GM21515 (cell line): Measurements from ENCODE around the gene BLVRB.
"Not testable (repeated sequence)": the region's sequence is repeated elsewhere in the genome, so short reads cannot be mapped to it uniquely, and the experiment has no call there.

Experiments used
- ATAC-seq: cut with Tn5 transposase; IDR thresholded peaks from one replicate; pipeline ENCODE4 v1.9.1; 2021; ENCODE audit not compliant: unreplicated experiment

BLVRB gene

DNA sequence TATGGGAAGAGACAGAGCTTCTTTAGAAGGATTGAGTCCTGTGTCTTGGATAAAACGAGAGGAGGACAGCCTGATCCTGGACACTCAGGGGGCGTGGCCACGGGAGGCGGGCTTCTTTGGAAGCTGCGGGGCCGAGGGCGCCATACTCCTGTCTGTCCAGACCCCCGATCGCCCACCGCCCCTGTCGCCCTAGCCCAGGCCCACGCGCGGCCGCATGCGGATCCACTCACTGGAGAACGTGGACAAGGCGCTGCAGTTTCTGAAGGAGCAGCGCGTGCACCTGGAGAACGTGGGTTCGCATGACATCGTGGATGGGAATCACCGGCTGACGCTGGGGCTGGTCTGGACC is 24.3 kb upstream of the BLVRB start:
- no peak for ATAC-seq

DNA sequence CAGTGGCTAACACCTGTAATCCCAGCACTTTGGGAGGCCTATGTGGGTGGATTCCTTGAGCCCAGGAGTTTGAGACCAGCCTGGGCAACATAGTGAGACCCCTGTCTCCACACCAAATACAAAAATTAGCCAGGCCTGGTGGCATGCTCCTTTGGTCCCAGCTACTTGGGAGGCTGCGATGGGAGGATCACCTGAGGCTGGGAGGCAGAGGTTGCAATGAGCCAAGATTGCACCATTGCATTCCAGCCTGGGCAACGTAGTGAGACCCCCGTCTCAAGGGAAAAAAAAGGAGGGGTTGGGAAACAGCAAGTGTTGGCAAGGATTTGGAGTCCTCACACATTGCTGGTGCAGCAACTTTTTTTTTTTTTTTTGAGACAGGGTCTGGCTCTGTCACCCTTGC is 20.5 kb upstream of the BLVRB start:
- ATAC-seq = no peak

DNA sequence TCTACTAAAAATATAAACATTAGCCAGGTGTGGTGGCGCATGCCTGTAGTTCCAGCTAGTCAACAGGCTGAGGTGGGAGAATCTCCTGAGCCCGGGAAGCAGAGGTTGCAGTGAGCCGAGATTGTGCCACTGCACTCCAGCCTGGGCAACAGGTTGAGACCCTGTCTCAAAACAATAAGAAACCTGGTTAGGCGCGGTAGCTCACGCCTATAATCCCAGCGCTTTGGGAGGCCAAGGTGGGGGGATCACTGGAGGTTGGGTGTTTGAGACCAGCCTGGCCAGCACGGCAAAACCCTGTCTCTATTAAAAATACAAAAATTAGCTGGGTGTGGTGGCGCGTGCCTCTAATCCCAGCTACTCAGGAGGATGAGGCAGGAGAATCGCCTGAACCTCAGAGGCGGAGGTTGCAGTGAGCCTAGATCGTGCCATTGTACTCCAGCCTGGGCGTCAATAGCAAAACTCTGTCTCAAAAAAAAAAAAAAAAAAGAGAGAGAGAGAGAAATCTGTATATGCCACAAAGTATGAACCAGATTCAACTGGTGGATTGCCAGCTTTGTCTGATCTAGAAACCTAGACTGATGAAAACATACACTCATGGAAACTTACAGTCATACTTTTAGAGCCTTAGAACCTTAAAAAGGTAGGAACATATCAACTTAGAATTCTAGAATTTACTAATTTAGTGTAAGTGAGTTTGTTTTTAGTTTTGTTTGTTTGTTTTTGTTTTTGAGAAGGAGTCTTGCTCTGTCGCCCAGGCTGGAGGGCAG is 10.5 kb upstream of the BLVRB start:
- not testable (repeated sequence) for ATAC-seq

GRCh38 chr19:40474737-40475136 is 9.2 kb upstream of the BLVRB start:
- ATAC-seq = no peak

DNA sequence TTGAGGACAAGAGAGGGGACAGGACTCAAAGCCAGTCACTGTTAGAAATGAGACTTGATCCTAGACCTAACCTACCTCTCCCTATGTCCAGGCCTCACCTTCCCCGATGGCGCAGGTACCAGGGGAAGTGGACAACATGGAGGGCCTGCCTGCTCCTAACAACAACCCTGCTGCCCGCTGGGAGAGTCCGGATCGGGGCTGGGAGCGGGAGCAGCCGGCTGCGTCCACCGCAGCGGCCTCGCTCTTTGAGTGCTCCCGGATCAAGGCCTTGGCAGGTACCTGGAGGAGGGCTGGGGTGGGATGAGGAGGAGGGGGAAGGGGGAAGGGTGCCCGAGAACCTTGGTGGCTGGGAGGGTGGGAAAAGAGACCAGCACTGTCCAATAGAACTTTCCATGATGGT is 7.0 kb upstream of the BLVRB start:
- no peak for ATAC-seq

- ATAC-seq = no peak
Observed at GRCh38 chr19:40471111-40471510, 5.6 kb upstream of the BLVRB start.

- ATAC-seq = no peak
Observed at GRCh38 chr19:40469011-40469410, 3.5 kb upstream of the BLVRB start.

DNA sequence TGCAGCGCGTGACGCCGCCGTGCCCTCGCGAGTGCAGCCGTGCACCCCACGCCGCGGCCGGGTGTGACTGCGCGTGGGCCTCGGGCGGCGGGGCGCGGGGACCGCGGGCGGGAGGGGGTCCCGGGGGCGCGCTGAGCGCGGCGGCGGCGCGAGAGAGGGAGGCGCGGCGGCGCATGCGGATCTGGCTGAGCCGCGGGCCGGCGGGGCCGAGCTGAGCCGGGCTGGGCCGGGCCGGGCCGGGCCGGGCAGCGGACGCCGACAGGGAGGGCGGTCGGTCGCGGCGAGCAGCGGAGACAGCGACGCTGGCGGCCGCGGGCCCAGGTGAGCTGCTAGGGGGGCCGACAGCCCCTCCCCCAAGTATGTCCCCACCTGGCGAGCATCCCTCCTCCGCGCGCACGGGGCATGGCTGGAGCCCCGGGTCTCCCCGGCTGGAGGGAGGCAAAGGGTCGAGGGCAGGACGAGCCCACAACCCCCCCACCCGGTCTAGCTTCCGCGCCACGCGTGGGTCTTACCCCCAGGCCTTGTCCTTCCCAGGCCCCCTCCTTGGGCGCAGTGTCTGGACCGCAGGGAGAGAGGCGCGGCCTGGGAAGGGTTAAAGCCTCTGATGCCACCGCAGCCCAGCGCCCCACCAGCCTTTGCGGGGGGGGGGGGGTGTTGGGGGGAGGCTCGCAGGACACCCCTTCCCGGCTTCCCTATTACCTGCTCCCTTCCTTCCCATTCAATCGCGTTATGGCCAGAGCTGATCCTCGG is 1.6 kb upstream of the BLVRB start, which contains the start of gene SPTBN4:
SPTBN4 (plus strand) TSS at position 17 of the 750 bp plus-strand sequence. CDS start 5,621 bp downstream, outside the sequence.
- ATAC-seq = no peak

- peak; percentile 24 for ATAC-seq
Observed at GRCh38 chr19:40466219-40466984, 857 bp upstream of the BLVRB start.

GRCh38 chr19:40465025-40465556 is 454 bp downstream of the BLVRB start:
- no peak for ATAC-seq

DNA sequence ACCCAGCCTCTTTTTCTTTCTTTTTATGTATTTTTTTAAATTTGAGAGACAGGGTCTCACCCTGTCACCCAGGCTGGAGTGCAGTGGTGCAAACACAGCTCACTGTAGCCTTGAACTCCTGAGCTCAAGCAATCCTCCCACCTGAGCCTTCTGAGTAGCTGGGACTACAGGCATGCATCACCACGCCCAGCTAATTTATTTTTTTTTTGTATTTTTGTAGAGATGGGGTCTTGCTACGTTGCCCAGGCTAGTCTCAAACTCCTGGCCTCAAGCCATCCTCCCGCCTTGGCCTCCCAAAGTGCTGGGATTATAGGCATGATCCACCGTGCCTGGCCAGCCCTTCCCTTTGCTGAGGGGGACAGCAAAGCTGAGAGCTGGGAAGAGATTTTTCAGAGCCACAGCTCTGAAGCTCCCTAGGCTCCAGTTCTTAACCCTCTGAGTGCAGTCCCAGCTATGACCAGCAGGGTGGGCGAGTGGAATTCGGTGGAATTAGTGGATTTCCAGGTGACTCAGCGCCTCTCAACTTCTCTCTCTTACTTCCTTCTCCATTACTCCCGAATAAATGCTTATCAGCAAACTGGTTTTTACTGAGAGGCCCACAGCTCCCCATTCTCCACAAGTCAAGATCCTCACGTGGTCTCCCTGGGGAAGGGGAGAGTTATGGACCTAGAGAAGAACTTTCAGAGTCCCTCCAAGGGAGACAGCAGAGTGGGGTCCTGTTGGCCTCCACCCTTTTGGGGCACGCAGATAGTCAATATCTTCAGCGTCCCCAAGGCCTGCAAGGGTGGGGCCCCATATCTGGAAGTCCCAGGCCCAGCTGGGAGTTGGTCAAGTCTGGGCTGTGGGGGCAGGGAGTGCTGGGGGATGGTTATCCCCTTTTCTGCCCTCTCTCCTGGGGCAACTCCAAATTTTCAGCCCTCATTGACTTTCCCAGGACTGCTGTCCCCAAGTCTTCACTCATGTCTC is 1.2 kb downstream of the BLVRB start:
- no peak for ATAC-seq

DNA sequence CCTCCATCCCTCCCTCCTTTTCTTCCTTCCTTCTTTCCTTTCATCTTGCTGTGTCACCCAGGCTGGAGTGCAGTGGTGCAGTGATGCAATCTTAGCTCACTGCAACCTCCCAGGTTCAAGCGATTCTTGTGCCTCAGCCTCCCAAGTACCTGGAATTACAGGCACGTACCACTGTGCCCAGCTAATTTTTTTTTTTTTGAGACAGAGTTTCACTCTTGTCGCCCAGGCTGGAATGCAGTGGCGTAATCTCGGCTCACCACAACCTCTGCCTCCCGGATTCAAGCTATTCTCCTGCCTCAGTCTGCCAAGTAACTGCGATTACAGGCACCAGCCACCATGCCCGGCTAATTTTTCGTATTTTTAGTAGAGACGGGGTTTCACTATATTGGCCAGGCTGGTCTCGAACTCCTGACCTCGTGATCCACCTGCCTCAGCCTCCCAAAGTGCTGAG is 1.9 kb downstream of the BLVRB start:
- ATAC-seq = not testable (repeated sequence)

DNA sequence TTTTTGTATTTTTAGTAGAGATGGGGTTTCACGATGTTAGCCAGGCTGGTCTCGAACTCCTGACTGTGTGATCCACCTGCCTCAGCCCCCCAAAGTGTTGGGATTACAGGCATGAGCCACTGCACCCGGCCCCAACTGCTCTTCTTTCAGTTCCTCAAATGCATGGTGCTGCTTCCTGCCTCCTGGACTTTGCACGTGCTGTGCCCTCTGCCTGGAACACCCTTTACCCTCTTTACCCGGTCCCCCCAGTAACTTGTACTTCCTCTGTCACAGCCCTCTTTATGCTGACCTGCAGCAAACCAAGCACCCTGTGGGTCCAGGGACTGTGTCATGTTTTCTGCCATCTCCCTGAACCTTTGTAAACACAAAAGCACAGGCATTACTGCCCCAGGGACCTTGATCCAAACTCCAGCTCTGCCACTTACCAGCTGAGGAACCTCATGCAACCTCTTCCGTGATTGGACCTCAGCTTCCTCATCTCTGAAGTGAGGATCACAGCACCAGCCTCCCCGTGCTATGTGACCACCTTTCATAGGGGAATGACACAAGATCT is 3.8 kb downstream of the BLVRB start:
- ATAC-seq = no peak

GRCh38 chr19:40460185-40460584 is 5.4 kb downstream of the BLVRB start:
- no peak for ATAC-seq

- ATAC-seq = no peak
Observed at GRCh38 chr19:40458597-40458974, 7.0 kb downstream of the BLVRB start.

DNA sequence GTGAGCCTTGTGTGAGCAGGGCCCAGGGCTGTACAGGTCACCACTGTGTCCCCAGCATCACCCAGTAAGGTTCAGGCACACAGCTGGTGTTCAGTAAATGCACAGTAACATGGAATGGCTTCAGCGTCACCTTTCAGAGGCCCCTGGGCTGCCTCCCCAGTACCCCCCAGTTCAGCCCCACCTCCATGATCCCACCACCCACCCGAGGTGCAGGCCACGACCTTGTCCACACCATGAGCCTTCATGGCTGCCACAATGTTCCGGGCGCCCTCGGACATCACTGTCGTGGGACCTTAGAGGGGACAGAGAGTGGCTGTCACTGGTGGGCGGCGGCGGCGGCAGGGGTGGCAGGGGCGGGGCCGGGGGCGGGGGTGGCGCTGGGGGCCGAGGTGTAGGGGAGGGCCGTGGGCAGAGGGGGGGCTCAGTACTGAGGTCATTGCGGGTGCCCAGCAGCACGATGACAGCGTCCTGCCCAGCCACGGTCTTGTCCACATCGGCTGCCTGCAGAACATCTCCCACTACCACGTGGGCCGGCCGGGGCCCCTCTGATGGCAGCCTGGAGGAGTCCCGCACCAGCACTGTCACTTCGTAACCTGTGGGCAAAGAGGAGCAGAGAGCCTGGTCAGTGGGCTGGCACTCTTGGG is 7.5 kb downstream of the BLVRB start:
- no peak for ATAC-seq

DNA sequence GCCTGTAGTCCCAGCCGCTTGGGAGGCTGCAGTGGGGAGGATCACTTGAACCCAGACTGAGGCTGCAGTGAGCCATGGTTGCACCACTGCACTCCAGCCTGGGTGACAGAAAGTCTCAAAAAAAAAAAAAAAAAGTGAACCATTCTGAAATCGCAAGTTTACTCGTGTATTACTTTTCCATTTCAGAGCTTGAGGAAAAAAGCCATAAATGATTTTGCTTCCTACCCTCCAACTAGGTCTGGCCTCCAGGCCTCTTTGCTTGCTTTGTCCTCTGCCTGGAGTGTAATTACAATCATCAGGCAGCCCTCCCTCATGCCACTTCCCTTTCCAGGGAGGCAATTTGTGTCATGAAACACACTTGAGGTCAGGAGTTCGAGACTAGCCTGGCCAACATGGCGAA is 8.5 kb downstream of the BLVRB start:
- no peak for ATAC-seq

DNA sequence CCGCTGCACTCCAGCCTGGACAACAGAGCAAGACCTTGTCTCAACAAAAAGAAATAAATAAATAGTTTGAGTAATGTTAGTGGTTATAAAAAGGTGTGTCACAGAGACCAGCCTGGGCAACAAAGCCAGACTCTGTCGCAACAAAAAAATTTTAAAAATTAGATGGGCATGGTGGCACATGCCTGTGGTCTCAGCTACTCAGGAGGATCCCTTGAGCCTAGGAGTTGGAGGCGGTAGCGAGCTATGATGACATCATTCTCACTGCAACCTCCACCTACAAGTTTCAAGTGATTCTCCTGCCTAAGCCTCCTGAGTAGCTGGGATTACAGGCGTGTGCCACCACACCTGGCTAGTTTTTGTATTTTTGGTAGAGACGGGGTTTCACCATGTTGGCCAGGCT is 11.6 kb downstream of the BLVRB start:
- not testable (repeated sequence) for ATAC-seq

GRCh38 chr19:40453151-40453735 is 12.3 kb downstream of the BLVRB start:
- no peak for ATAC-seq
